HTR-8/SVneo (cell line): ENCODE measurements around the gene CC2D1B.

Source experiments
- DNase-seq: peaks from one replicate; pipeline ENCODE4 v3.0.0; 2011; ENCODE audit warnings: low spot score, mixed read lengths; ENCODE audit not compliant: insufficient read length
- FAIRE-seq: peaks from 2 replicates; lab custom pipeline; 2011; peaks lifted over from hg19 to GRCh38; lab: Jason Lieb, UNC

The CC2D1B gene

DNA sequence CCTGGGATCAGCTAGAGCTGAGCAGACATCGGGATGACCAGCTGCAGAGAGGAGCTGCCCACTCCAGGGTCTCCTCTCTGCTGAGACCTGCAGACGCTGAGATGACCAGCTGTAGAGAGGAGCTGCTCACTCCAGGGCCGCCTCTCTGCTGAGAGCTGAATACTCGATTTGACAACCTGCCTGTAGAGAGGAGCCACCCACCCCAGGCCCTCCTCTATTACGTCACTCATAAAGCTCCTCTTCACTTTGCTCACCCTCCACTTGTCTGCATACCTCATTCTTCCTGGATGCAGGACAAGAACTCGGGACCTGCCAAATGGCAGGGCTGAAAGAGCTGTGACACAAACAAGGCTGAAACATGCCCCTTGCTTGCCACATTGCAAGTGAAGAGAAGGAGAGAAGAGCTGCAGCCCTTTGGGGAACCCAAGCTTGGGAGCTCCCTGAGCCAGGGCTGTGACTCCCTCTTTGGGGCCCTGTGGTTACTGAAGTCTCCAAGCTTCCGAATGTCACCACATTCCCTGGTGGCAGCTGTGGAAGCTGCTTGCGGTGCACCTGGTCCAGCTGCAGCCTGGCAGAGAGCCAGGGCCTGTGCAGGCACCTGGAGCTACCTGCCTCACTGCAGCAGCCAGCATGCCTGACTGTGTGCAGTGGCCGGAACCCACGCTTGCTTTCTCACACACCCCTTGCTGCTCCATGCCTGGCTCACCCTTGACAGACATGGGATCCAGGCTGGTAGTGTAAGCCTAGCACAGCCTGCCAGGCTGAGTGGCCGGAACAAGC is 59.6 kb downstream of the CC2D1B start:
- no peak for FAIRE-seq
- DNase-seq: no peak

DNA sequence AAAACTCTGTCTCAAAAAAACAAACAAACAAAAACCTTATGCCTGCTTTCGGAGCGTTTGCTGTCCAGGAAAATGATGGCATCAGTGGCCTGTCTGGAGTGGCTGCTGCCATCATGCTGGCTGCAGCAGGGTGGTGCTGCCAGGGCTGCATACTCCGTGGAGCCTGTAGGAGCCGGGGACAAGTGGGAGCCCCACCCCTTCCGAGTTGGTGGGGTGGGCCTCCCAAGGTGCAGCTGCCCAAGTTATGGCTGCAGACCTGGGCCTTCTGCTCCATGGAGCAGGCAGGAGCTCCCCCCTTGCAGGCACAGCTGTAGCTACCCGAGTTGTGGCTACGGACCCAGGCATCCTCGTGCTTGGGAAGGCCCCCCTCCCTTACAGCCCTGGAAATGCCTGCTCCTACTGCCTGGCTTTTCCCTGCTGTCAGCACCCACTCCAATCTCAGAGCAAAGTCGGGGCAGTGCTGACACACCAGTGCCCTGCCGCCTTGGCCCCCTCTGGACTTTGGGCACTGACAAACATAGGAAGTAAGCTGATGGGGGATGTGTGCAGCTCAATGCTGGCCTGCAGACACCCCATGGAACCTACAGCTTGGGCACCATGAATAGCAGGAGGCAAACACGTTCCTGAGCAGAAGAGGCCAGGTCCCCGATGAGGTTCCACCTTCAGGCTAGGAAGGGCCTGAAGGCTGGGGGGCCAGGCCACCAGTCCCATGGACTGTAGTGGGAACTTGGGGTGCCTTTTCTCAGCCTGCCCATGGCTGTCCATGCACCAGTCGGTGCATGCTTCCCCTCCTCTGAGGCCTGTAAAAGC is 60.4 kb downstream of the CC2D1B start:
- no peak for DNase-seq
- FAIRE-seq: no peak
